LHCN-M2 (cell line): ENCODE measurements around the gene R3HDM4. TPM values are rescaled to one million over a fixed set of nuclear protein-coding genes. Genes with fewer than 3 reads are reported as not detected.
"Not testable (repeated sequence)": the region's sequence is repeated elsewhere in the genome, so short reads cannot be mapped to it uniquely, and the experiment has no call there.

Experiments used
- DNase-seq: peaks from one replicate; pipeline ENCODE4 v3.0.0-alpha.2; 2012; ENCODE audit warnings: low read depth
- total RNA-seq: library from RNA; depleted of rRNA; stranded (reverse); fragments of >200 nt; gene quantifications from 2 replicates; pipeline ENCODE4 v1.2.3, GENCODE V29; 2014

The R3HDM4 gene
- total RNA-seq, 1 experiment from 2014 or later, result 42.7 TPM

DNA sequence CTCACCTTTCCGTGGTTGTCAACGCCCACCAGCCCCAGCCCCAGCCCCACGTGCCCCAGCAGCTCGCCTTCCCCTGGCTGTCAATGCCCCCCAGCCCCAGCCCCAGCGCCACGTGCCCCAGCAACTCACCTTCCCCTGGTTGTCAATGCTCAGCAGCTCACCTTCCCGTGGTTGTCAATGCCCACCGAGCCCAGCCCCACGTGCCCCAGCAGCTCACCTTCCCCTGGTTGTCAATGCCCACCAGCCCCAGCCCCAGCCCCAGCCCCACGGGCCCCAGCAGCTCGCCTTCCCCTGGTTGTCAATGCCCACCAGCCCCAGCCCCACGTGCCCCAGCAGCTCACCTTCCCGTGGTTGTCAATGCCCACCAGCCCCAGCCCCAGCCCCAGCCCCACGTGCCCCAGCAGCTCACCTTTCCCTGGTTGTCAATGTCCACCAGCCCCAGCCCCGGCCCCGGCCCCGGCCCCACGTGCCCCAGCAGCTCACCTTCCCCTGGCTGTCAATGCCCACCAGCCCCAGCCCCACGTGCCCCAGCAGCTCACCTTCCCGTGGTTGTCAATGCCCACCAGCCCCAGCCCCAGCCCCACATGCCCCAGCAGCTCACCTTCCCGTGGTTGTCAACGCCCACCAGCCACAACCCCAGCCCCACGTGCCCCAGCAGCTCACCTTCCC lies 34.9 kb downstream of the R3HDM4 start:
- not testable (repeated sequence) for DNase-seq

DNA sequence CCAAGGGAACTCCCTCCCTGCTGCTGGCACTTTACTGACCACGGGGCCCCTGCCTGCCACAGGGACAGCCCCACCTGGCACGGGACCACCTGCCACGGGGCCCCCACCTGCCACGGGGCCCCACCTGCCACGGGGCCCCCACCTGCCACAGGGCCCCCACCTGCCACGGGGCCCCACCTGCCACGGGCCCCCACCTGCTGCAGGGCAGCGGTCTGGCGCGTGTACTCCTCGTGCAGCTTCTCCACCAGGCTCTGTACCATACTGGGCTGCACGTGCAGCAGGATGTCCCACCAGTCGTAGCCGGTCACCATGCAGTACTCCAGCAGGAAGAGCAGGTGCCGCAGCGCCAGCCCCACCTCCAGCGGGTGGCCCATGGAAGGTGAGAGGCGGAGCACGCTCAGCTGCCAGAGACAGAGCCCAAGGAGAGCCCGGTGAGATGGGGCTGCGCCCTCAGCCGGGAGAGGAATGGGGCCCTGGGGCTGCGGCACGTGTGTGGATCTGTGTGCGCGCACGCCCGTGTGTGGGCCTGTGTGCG lies 36.2 kb downstream of the R3HDM4 start:
- DNase-seq, result no peak

DNA sequence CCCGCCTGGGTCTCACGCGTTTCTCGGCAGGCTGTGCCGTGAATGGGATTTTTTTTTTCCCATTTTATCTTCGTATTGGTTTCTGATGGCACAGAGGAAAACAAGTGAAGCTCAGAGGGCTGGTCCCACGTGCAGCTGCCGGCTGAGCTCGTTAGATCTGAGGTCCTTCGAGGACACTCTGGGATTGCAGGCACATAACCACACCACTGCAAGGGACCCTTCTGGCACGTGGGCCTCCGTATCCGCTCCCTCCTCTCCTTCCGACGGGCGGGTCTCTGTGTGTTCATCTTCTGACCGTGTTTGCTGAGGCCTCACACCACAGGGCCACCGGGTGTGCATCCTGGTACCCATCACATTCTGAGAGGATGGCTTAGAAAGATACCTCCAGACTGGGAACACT lies 36.9 kb downstream of the R3HDM4 start:
- no peak for DNase-seq

DNA sequence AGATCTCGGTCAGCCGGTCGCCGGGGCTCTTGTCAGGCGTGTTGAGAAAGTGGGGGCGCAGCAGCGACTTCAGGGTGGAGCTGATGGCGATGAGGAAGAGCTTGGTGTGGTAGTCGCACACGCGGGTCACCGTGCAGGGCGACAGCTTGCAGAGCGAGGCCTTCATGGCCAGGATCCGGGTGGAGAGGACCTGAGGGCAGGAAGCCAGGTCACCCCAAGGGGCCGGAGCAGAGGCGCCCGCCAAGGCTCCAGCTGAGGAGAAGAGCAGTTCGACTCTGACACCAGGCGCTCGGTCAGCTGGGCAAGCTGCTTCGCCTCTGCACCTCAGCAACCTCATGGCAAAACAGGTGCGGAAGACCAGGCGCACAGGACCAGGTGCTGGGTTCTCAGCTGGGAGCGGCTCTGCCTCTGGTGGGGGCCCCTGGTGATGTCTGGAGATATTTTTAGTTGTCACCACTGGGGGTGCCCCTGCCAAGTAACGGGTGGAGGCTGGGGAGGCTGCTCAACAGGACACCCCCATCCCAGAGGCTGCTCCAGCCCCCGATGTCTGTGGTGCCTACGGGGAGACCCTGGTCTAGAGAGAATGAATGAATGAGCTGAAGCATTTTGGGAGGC lies 37.6 kb downstream of the R3HDM4 start:
- DNase-seq, result no peak

DNA sequence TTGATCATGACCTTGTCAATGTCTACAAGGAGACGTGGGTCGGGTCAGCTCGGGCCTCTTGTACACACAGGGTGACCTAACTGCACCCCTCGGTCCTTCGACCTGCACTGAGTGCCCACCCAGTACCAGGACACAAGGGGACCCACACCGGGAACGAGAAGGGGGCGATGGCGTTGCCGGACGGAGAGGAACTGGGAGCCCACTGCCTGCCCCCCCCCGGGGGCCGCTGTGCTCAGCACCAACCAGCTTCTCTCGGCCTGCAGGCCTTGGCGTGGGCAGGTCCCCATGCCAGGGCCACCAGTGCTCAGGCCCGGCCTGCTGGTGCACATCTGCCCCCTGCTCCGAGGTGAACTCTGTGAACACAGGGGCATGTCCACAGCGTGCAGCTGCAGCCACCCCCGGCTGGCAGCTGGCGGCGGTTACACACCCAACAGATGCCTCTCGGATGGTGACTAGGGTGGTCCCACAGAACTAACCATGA lies 39.4 kb downstream of the R3HDM4 start:
- DNase-seq, result no peak

DNA sequence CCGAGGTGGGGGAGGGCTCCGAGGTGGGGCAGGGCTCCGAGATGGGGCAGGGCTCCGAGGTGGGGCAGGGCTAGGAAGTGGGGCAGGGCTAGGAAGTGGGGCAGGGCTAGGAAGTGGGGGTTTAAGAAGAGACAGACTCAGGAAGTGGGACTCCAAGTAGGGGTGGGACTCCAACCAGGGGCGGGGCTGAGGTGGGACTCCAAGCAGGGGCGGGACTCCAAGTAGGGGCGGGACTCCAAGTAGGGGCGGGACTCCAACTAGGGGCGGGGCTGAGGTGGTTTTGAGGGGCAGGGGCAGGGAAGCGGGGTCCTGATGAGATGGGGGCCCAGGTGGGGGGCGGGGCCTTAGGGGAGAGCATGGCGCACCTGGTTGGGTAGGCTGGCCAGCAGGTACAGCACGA lies 39.9 kb downstream of the R3HDM4 start:
- no peak for DNase-seq

DNA sequence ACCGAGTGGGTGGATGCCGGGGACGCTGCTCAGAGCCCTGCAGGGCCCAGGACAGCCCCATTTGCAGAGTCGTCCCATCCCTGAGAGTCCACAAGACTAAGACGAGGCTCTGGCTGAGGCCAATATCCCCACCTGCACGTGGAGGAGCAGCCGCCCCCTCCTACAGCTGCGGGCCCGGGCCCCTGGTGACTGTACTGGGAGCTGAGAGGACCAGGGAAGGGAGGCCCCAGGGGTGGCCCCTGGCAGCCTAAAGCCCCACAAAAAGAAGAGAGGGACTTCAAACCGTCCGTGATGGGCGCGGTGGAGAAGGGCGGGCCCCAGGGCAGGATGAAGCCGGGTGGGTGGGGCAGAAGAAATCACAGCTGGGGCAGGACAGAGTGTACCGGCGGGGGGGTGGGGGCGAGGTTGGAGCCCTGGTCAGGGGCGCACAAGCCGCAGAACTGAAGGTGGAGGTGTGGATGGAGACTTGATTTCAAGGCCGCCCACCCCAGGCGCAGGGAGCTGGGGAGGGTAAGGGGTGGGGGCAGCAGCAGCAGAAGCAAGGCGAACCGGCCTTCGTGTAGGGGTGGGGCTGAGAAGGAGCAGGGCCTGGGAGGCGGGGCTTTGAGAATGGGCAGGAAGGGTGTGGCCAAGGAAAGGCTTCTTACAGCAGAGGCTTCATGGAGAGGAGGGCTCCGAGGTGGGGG lies 40.6 kb downstream of the R3HDM4 start:
- no peak for DNase-seq

DNA sequence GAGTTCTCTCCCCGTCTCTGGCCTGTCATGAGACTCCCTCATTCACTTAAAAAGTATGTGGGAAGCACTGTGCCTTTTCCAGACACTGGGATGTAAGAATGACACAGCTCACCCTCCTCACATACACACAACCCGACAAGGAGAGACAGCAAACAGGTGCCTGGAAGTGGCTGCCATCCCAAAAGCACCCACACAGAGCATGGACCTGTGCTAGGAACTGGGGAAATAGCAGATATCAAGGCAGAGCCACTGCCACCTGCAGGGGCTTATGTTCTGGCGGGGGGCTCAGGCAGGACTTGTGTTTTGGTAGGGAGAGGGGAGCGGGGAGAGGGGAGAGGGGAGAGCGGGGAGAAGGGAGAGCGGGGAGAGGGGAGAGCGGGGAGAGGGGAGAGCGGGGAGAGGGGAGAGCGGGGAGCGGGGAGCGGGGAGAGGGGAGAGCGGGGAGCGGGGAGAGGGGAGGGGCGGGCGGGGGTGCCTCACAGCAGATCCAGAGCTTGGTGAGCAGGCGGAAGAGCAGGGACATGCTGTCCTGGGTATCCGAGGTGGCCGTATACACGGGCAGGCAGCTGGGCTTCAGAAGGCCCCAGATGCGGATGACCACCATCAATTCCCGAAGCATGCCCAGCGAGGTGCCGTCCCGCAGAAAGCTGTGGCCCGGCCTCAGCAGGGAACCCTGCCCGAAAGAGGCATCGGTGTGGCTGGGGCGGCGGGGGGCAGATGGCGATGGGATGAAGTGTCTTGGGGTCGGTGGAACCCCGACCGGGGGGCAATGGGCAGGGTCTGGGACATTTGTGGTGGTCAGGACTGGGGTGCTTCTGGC lies 41.4 kb downstream of the R3HDM4 start:
- DNase-seq, result no peak

DNA sequence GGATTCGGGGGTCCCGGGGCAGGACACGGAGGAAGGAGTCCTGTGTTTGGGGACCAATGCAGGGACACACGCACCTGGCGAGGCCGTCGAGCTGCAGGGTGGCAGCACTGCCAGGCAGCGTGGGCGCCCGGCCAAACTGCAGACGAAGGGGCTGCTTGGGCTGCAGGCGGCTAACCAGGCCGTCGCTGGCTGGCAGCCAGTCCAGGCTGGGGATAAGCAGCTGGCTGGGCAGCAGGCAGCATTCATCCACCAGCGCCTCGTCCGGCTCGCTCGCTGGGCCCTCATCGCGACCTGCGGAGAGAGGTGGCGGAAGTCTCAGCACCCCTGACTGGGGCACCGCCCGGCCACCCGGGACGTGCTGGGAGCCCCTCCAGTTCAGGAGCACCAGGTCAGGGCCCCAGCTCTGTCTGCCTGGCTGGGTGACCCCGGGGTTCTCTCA lies 42.0 kb downstream of the R3HDM4 start:
- no peak for DNase-seq

DNA sequence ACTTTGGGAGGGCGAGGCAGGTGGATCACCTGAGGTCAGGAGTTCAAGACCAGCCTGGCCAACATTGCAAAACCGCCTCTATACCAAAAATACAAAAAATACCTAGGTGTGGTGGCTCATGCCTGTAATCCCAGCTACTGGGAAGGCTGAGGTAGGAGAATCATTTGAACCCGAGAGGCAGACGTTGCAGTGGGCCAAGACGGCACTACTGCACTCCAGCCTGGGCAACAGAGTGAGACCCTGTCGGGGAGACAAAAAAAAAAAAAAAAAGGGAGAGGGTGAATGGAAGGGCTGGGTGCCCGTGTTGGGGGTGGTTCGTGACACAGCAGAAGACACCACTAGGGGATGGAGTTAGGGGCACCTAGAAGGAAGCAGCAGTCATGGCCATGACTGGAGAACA lies 42.7 kb downstream of the R3HDM4 start:
- no peak for DNase-seq

DNA sequence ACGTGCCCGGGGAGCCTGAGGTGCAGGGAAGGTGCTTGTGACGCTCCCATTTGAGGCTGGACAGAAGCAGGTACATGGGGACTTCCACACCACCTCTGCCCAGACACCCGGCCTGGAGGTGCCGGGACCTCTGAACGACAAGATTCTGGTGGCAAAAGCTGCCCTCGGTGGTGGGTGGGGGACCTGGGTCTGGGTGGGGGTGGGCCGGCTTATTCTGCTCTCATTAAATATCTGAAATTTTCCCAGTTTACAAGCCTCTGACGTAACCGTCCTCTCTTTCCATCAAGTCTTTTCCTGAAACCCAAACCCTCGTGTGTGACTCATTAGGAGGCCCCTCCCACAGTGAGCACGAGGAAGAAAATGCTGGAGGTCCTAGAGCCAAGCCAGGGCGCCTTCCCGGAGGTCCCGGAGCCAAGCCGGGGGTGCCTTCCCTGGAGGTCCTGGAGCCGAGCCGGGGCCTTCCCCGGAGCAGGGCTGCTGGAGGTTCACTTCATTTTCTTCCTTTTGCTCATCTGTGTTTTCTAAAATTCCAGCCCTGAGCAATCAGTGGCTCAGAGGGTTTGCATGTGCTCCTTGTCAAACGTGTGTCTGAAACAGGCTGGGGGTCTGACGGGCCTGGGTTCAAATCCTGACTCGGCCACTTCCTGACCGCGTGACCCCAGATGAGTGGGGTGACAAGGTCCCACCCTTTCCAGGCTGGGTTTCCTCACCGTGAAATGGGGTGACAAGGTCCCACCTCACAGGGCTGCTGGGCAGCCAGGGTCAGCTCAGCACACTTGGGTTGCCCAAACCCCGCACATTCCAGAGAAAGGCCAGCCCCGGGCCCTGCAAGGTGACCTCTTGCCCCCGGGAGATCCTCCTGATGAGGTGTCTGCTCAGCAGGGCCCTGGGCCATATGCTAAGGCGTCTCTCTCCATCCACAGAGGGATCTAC lies 43.5 kb downstream of the R3HDM4 start:
- peak; percentile 85 for DNase-seq

DNA sequence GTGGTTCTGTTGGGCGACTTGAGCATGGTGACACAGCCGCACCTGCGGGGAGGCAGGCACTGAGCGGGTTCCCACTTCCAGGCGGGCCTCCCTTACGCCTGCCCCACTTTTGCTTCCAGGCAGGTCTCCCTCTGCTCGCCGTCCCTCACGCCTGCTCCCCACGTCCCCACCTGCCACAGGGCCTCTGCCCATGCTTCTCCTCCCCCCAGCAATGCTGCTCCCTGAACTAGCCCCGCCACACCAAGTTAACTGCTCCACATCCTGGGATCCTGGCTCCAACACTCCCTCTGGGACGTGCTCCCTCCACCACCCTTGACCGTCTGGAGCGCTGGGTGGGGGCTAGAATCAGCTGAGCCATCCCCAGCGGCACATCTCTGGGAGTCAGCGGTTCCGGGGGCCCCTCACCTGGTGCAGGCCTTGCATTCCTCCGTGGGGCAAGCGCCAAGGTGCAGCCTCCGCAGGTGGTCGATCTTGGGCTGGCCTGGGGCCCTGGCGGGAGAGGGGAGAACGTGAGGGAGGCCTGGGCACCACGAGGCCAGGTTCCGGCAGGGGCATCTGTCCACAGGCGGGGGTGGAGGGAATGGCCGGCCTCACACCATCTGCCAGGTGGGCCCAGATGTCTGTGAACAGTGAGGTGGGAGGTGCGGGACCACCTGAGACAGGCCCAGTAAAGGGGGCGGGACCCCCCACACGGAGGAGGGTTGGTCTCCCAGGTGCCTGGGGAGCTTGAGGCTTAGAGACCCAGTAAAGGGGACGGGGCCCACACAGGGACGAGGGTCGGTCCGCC lies 44.4 kb downstream of the R3HDM4 start:
- no peak for DNase-seq

DNA sequence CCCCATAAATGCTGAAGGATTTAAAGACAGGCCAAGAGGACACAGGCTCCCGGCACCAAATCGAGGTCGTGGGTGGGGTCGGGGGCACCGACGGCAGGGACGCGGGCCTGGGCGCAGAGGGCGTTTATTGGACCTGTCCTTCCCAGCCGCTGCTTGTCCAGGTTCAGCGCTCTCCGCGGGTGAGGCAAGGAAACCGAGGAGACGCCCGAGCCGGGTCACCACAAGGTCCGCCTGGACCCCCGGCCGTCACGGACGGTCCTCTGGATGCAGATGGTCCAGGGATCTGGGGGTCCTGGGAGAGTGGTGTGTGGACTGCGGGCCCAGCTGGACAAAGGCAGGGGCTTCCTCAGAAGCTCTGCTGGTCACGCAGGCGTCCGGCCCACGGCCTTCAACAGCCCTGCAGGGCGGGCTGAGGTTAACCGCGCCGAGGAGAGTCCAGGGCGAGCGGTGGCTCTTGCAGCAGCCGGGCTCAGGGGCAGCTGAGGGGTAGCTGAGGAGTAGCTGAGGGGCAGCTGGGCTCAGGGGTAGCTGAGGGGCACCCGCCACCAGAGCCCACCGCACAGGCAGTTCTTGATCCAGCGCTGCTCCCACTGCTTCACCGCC lies 45.1 kb downstream of the R3HDM4 start:
- no peak for DNase-seq

DNA sequence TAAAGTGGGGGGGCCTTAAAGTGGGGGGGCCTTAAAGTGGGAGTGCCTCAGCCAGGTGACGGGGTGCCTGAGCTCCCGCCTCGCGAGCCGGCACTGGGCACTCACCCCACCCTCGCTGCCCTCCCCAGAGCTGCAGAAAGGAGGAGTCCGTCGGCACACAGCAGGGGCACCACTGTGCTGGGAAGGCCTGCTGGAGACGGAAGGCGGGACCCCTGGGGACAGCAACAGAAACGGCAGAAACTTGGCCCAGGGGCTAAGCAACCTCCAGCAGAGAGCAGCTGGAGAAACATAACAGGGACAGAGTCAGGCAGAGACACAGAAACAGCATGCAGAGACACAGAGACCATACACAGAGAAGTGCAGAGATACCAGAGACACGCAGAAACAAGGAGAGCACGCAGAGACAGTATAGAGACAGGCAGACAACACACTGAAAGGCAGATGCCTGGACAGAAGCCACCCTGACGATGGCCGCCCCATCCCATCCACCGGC lies 45.7 kb downstream of the R3HDM4 start:
- DNase-seq, result no peak

DNA sequence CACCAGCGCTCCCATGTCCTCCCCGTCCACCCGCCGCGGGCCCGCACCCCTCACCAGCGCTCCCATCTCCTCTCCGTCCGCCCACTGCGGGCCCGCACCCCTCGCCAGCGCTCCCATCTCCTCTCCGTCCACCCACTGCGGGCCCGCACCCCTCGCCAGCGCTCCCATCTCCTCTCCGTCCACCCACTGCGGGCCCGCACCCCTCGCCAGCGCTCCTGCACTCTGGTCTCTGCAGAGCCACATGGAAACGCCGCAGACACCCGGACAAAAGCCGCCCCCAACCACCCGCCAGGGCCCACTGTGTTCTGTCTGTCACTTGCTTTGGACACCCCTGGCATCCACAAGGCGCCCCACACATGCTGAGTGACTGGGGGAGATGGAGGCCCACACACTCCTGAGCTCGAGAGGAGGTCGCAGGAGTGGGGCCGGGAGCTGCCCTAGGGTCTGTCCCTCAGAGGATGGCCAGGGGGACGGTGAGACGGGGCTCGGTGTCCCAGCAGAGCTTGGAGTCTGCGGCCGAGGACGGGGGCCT lies 46.2 kb downstream of the R3HDM4 start:
- DNase-seq, result no peak

DNA sequence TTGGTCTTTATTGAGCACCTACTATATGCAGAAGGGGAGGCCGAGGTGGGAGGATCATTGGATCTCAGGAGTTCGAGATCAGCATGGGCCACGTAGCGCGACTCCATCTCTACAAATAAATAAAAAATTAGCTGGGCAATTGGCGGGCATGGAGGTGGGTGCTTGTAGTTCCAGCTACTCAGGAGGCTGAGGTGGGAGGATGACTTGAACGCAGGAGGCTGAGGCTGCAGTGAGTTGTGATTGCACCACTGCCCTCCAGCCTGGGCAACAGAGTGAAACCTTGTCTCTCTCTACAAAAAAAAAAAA lies 49.8 kb downstream of the R3HDM4 start:
- DNase-seq, result no peak

DNA sequence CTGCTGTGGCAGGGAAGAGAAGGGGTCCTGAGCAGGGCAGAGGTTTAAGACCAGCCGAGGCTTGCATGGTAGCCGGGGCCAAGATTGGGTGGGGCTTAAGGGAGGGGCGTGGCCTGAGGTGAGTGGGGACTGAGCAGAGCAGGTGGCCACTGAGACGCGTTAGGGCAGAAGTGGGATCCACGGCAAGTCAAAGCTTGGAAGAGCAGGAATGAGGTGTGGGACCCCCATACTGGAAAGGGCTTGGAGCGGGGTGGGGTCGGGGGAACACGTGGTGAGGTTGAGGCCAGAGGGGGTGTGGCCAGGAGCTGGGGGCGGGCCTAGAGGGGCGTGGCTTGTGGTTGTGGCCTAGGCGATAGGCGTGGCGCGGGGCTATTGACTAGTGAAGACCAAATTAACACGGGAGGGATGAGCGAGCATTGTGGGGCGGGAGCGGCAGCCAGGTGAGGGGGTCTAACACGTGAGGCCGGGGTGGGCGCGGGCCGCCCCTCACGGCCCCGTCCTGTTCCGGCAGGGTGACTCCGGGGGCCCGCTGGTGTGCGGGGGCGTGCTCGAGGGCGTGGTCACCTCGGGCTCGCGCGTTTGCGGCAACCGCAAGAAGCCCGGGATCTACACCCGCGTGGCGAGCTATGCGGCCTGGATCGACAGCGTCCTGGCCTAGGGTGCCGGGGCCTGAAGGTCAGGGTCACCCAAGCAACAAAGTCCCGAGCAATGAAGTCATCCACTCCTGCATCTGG lies 50.3 kb downstream of the R3HDM4 start:
- DNase-seq, result no peak
